HG02970 (cell line): ENCODE results near the gene ANKS3.

Experiments used
- ATAC-seq: cut with Tn5 transposase; IDR thresholded peaks from one replicate; pipeline ENCODE4 v1.9.1; 2021; ENCODE audit warnings: mild to moderate bottlenecking, moderate library complexity, moderate number of reproducible peaks; ENCODE audit not compliant: unreplicated experiment, low FRiP score

The ANKS3 gene

GRCh38 chr16:4698321-4699045 lies 35.6 kb downstream of the ANKS3 start:
- ATAC-seq, result no peak

DNA sequence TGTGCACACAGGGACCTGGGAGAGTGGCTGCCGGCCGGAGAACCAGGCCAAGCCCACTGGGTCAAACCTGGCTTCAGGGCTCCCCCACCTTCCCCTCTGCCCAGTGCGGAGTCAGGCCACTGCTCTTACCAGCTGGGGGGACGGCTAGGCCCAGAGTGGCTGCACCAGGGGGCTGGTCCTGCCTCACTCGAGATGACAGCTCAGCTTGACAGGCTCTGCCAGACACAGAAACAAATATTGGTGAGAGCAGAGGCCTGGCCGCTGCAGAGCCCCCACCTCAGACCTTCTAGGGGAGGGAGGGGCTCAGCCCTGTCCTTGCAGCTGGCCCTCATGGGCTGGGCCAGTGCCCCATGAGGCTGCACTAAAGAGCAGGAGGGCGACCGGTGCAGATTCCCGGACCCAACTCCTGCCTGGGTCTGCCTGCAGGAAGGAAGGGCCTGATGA lies 36.2 kb downstream of the ANKS3 start:
- ATAC-seq, result no peak

DNA sequence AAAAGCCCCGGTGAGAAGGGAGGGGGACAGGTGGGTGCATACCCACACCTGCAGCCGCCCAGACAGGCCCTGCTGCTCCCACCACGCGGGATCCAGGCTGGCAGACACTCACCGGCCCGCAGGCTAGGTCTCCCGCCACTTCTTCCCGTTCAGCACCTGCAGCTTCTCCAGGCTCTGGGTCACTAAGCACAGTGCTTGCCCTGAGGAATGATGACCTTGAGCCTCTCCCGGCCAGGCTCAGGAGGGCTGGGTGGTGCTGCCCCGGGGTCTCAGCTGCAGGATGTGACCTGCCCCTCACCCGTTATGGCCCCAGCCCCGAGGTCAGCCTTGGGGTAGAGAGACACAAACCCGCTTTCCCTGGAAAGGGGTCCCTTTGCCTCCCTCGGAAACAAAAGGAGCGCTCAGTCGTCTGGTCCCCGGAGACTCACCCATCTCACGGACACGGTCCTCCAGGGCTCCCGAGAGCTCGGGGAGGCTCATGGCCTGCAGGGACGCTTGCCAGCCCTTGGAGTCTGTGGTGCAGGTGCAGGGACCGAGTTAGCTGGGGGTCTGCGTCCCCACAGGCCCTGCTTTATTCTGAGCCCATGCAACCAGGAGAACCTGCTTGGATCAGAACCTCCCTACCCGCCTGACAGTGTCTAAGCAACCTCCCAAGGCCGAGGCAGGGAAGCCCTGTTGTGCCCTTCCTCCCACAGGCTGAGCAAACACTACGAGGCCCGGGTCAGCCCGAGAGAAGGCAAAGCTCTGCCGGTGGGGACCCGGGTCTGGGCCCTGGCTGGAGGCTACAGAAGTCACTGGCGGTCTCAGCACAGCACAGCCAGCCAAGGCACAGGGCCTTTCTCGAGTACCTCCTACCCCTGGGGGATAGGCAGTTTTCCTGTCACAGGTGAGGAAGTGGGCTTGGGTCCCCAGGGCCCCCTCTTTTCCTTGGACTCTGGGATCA lies 36.9 kb downstream of the ANKS3 start:
- no peak for ATAC-seq

DNA sequence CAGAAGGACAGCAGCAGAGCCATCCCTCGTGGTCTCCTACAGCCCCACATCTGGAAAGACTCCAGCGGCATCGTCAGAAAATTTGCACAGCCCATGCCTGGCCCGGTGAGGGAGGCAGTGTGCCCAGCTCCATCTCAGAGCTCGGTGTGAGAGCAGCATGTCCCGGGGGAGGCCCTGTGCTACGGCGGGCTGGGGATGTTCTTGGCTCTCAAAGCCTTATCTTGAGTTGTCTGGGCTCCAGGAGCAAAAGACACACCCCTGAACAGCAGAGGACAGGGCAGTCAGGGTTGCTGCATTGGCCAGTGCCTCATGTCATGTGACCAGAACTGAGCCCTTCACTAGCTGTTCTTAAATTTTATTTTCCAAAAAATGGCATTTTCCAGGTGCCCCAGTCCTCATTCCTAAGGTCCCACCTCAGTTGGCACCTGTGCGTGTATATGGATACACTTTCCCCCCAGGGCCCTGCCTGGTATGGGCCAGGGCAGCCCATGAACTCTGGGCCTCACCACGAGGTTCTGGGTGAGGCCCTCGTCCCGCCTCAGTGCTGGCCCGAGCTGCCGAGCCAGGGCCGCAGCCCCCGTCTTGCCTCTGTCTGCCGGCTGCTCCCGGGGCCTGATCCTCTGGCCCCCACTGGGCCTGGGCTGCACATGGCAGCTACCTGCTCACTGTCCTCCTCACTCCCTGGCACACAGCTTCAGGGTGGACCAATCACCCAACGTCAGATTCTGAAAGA lies 37.7 kb downstream of the ANKS3 start:
- no peak for ATAC-seq

DNA sequence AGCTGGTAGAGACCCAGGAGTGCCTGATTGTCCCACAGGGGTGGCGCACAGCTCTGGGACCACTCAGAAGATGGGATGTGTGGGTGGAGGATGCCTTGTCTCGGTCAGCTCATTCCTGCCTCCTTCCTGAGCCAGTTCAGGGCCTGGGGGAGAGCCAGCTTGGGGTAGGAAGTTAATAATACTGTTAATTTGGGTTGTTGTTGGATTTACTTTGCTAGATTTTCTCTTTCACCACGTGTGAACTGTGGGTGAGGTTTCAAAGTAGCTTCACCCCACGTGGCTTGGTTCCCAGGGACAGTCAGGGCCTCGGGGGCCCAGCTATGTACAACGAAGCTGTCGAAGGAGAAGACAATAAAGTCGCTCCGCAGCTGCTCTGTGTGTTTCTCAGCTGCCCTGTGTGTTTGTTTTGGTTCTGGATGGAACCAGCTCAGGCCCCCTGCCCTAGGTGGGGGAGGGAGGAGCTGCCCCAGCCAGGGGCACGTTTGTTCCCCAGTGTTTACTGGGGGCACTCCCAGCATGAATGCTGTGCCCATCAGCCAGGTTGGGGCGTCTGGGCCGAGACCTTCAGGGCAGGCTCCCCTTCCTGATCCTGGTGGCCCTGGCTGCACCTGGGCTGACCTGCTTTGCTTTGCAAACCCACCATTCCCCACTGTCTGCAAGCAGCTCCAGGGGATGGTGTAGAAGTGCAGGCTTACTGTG lies 38.4 kb downstream of the ANKS3 start:
- no peak for ATAC-seq

- no peak for ATAC-seq
Observed at GRCh38 chr16:4694642-4695451, 39.2 kb downstream of the ANKS3 start.

GRCh38 chr16:4693956-4694641 lies 40.0 kb downstream of the ANKS3 start:
- no peak for ATAC-seq

DNA sequence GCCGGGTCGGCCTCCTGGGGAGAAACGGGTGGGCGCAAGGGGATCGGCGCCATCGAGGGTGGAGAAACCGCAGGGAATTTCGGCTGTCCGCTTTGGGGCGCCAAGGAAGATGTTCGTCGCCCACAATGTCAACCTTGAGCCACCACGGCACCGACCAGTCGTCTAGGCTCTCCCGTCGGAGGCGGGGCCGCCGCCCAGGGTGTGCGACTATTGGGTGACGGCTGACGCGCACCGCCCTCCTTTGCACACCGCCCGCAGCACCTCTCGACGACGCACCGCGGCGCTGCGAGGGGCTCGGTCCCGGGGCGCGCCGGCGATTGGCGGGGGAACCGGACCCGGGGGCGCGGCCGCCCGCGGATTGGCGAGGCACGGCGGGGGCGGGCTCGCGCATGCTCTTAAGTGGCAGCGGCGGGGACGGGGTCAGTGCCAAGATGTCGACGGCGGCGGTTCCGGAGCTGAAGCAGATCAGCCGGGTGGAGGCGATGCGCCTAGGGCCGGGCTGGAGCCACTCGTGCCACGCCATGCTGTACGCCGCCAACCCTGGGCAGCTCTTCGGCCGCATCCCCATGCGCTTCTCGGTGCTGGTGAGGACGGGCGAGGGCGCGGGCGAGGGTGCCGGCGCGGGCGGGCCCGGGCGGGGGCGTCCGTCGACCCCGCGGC lies 40.6 kb downstream of the ANKS3 start, which contains the start of gene NUDT16L1:
NUDT16L1 (plus strand) TSS at position 267 of the 660 bp plus-strand sequence; CDS start at position 432, 165 bp downstream.
- peak; percentile 87 for ATAC-seq

DNA sequence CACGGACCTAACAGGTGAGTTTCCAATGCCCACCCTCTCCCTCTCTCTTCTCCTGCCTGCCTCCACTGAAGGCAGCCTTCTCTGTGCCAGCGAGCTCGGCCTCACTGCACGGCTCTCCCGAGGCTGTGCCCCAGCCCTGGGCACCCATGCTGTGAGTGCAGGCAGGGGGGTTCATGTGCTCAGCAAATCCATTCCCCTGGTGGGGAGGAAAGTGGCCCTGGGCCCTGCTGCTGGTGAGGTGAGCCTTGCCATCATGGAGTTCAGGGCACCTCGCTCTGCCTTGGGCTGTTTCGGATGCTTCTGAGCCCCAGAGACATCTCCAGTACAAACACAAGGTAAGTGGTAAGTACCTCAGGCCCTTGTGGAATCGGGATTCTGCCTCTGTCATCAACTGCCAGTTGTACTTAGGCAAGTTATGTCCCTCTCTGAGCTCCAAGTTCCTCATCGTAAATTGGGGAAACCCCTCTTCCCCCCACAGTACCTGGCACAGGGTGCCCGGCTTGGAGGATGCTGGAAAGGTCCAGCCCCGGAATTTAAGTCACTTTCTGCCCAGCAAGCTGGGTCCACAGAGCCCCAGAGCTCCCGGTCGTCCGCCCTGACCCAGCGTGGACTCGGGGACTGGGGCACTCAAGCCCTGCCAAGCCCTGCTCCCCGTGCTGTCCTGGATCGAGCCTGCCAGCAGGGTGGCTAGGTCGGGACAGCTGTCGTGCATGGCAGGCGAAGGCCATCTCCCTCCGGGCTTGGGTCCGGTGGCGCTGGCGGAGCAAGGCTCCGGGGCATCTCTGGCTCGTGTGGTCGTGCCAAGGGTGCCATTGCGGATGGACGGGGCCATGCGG lies 41.4 kb downstream of the ANKS3 start:
- peak; percentile 12 for ATAC-seq

DNA sequence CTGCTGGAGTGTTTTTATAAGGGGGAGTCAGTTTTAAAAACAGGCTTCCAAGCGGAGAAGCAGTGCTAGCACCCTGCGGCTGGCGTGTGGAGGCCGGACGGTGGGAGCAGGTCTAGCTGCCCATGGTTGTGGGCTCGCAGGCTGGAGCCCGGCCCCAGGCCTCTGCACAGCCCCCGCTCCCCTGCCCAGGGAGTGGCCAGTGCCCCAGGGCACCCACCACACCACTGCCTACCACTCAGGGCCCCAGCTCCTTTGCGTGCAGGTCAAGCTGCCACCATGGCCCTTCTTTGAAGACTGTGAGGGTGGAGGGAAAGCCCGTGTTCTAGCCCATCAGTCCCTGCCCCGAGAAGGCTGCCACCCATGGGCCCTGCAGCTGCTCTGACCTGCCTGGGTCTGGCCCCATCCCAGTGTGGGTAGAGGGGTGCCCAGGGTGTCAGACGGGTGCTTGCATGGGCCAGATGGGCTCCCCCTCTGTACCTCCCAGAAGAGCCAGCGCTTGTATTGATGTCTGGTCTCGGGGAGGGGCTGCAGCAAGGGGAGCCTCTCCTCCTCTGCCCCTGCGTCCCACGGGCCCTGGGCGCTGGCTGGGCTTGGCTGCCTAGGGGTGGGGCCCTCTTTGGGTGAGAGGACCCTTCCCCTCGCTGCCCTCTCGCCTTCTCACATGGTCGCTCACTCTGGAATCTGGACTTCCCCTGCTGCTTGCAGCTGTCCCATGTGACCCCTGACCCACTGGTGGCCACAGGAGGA lies 42.2 kb downstream of the ANKS3 start:
- no peak for ATAC-seq

DNA sequence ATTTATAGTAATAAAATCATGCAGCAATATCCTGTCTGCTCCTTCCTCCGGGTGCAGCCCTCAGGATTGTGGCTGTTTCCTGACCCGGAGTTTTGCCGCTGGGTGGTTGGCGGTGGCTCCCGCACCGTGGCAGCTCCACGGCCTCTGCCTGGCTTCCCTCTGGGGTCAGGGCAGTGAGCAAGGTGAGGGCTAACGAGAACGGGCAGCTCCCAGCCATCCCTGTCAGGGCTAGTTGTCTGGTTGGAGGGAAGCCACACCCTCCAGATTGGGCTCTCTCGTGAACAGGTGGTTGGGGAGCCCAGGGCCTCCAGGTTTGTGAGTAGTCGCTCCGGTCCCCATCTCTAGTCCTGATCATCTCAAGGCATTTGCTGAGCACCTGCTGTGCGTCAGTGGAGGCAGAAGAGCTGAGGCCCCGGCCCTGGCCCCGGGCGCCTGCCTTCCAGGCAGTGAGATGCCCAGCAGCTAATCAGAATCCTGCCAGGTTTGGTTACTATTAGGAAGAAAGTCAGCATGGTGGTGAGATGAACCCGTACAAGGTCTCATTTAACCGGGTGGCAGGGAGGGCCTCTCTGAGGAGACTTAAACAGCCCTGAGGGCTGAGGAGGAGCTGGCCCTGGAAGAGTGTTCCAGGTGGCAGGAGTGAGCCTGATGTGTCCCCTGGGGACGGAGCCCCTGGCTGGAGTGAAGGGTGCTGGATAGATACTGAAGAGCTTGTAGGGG lies 43.0 kb downstream of the ANKS3 start:
- ATAC-seq, result no peak

DNA sequence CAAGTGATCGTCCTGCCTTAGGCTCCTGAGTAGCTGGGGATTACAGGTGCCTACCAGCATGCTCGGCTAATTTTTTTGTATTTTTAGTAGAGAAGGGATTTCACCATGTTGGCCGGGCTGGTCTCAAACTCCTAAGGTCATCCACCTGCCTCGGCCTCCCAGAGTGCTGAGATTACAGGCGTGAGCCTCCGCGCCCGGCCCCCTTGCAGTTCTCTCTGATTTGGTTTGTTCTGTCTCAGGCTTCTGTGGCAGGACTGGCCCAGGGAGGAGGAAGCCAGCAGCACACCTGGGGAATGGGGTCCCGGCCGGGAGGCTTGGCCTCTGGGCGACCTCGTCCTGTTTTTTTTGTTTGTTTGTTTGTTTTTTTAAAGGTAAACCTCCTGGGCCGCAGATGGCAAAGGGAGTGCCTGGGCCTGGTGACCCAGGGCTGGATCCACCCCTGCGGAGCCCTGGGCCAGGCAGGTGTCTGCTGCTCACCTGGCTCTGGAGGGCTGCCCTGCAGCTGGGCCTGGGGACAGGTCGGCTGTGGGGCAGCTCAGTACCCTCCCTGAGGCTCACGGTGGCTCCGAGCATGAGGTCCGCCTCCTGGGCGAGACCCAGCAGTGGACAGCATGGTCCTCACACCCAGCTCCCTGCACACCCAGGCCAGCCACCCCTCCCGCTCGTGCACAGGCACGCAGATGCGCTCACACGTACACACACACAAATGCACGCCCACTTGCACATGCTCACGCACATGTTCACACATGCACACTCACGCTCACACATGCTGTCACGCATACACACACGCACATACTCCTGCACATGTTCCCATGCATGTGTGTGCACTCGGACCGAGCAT lies 44.0 kb downstream of the ANKS3 start:
- no peak for ATAC-seq

GRCh38 chr16:4689091-4689671 lies 44.9 kb downstream of the ANKS3 start:
- no peak for ATAC-seq

DNA sequence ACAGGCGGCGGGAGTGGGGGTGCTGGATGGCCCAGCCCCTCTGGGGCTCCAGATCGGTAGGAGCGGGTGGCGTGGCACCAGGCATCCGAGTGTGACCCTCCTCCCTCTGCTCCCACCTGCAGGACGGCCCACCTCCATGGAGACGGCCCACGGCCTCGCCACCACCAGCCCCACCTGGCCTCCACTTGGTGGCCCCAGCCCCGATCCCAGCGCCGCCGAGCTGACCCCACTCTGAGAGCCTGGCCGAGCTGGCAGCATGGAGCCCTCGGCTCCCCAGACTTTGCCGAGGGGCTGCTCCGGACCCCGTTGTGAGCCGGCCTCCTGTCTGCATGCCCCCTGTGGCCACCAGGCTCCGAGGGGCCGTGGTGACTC lies 45.4 kb downstream of the ANKS3 start:
- no peak for ATAC-seq
